Spleen (tissue), 11 donors: ENCODE results near the gene AKAP13. TPM values are rescaled to one million over a fixed set of nuclear protein-coding genes. Genes with fewer than 3 reads are reported as not detected.
"Not testable (repeated sequence)": the region's sequence is repeated elsewhere in the genome, so short reads cannot be mapped to it uniquely, and the experiment has no call there.

ENCODE experiments used
- DNase-seq: peaks from one replicate; pipeline ENCODE4 v3.0.0-alpha.2; 2020
- H3K27ac ChIP-seq, 8 donors: fragments of 200-600 bp; sonication (generic) in 7 of 8; 1 replicate in 4 of 8; 2 replicates in 4 of 8; pipeline versions ENCODE4 v1.5.0 to v1.8.0; 2016 to 2021; ENCODE audit warnings: inconsistent platforms in 4 of 8, mild to moderate bottlenecking in 4 of 8, moderate library complexity in 1 of 8
- H3K27me3 ChIP-seq, 7 donors: fragments of 200-600 bp; sonication (generic) in 6 of 7; replicated peaks in 1 of 7; 1 replicate in 4 of 7; 2 replicates in 3 of 7; pipeline versions ENCODE4 v1.5.0 to v1.8.0; 2016 to 2021; ENCODE audit warnings: inconsistent platforms in 3 of 7, mild to moderate bottlenecking in 1 of 7
- H3K36me3 ChIP-seq, 6 donors: fragments of 200-600 bp; sonication (generic) in 5 of 6; 1 replicate in 4 of 6; 2 replicates in 2 of 6; pipeline versions ENCODE4 v1.5.0 to v1.8.0; 2016 to 2021; ENCODE audit warnings: inconsistent platforms in 2 of 6
- H3K4me1 ChIP-seq, 6 donors: fragments of 200-600 bp; sonication (generic) in 5 of 6; 1 replicate in 3 of 6; 2 replicates in 3 of 6; pipeline versions ENCODE4 v1.5.0 to v1.8.0; 2016 to 2021; ENCODE audit warnings: inconsistent platforms in 3 of 6
- H3K4me3 ChIP-seq, 8 donors: fragments of 200-600 bp; sonication (generic) in 7 of 8; 1 replicate in 4 of 8; 2 replicates in 4 of 8; pipeline versions ENCODE4 v1.5.0 to v1.8.0; 2016 to 2021; ENCODE audit warnings: inconsistent platforms in 4 of 8, mild to moderate bottlenecking in 4 of 8, moderate library complexity in 2 of 8
- H3K9me3 ChIP-seq, 8 donors: fragments of 200-600 bp; sonication (generic) in 7 of 8; 1 replicate in 4 of 8; 2 replicates in 4 of 8; pipeline versions ENCODE4 v1.5.0 to v1.8.0; 2016 to 2021; ENCODE audit warnings: inconsistent platforms in 4 of 8
- POLR2A ChIP-seq, 3 donors: fragments of 450-650 bp; IDR thresholded peaks; one replicate each; pipeline ENCODE4 v1.5.1; 2017; ENCODE audit warnings: antibody characterized with exemption in 3 of 3, mild to moderate bottlenecking in 1 of 3
- POLR2AphosphoS5 ChIP-seq, 3 donors: sonication (generic); formaldehyde crosslinking; IDR thresholded peaks; one replicate each; pipeline ENCODE4 v1.5.1; 2017; ENCODE audit warnings: antibody characterized with exemption in 3 of 3
- WGBS, 5 donors: extraction: QIAGEN DNeasy Blood & Tissue Kit in 3 of 5; methylation state at CpG; one replicate each; pipeline versions ENCODE4 v1.1.5 to v1.1.7; 2013 to 2018; 5-methylcytosine and 5-hydroxymethylcytosine counted together
- intact Hi-C: fragments of 100-400 bp; cut with DNase I; formaldehyde crosslinking; loops from one replicate; pipeline ENCODE4 v1.15.0; 2023; ENCODE audit warnings: low total_unique reads
- polyA plus RNA-seq, 3 donors: library from polyadenylated mRNA; stranded (reverse); fragments of 200-250 nt; gene quantifications; one replicate each; pipeline ENCODE4 v1.2.1, GENCODE V29; 2013
- total RNA-seq, 7 donors: library from RNA; depleted of rRNA in 3 of 7; stranded (reverse); fragments of >200 nt in 3 of 7; fragmentation: NEBNext Ultra II Directional in 4 of 7; extraction: Animal tissue kit (Norgen Biotek cat#: 25700) in 4 of 7; gene quantifications; one replicate each; pipeline versions ENCODE4 v1.1.0 to v1.2.1, GENCODE V29; 2016 to 2021
- TF ChIP-seq, protein P1 (sequence below), 11 experiments: fragments of 200-600 bp in 7 of 11; fragments of 450-650 bp in 4 of 11; sonication (generic) in 4 of 11; IDR thresholded peaks in 8 of 11; conservative IDR thresholded peaks in 3 of 11; 1 replicate in 7 of 11; 2 replicates in 4 of 11; pipeline versions ENCODE4 v1.4.0 to v1.8.0; 2016 to 2021; ENCODE audit warnings: antibody characterized with exemption in 11 of 11, inconsistent platforms in 4 of 11, mild to moderate bottlenecking in 1 of 11
- donor health status: healthy with polysubstance abuse.
- donor health status: DM: no; HTN: no; CAD: no; lungs with moderate emphysema.
- donor health status: DM: no; HTN: no; CAD: no.
- donor health status: Bipolar disorder and iron deficiency.
- donor health status: healthy.
- donor health status: DM: no; HTN: no; CAD: no.
- donor health status: DM: yes; HTN: yes; CAD: no.

Gene AKAP13
- total and polyA plus RNA-seq, 10 donors = 35.4 to 413 (median 260) TPM

- 29 to 38% (median 31%) methylated on average over 4 of the region's 4 CpGs for WGBS, 5 donors
- Histone ChIP-seq H3K36me3 (no peaks in the 10 kb centered on the region), H3K4me3 (no peak overlapping the region), H3K4me1 (peaks cover 14 to 92% (median 65%) of the 10 kb centered on the region in 6 donors), H3K27ac (peak overlapping the region in 3 of 8 donors; percentile 11 to 17 (median 14)), H3K9me3 (no peaks in the 10 kb centered on the region), H3K27me3 (no peaks in the 10 kb centered on the region)
- DNase-seq = no peak
- TF ChIP-seq, protein P1, sequence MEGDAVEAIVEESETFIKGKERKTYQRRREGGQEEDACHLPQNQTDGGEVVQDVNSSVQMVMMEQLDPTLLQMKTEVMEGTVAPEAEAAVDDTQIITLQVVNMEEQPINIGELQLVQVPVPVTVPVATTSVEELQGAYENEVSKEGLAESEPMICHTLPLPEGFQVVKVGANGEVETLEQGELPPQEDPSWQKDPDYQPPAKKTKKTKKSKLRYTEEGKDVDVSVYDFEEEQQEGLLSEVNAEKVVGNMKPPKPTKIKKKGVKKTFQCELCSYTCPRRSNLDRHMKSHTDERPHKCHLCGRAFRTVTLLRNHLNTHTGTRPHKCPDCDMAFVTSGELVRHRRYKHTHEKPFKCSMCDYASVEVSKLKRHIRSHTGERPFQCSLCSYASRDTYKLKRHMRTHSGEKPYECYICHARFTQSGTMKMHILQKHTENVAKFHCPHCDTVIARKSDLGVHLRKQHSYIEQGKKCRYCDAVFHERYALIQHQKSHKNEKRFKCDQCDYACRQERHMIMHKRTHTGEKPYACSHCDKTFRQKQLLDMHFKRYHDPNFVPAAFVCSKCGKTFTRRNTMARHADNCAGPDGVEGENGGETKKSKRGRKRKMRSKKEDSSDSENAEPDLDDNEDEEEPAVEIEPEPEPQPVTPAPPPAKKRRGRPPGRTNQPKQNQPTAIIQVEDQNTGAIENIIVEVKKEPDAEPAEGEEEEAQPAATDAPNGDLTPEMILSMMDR (IDR thresholded peaks at IDR 0.05 in 8 of 11, conservative IDR thresholded peaks at IDR 0.05 in 3 of 11) = no peak
- TF ChIP-seq POLR2AphosphoS5 (IDR thresholded peaks at IDR 0.05) (no peak), POLR2A (IDR thresholded peaks at IDR 0.05) (no peak)
- intact Hi-C loops = no loop called here
These were observed 98.8 kb downstream of the AKAP13 start for GRCh38 chr15:85479071-85479647.

DNA sequence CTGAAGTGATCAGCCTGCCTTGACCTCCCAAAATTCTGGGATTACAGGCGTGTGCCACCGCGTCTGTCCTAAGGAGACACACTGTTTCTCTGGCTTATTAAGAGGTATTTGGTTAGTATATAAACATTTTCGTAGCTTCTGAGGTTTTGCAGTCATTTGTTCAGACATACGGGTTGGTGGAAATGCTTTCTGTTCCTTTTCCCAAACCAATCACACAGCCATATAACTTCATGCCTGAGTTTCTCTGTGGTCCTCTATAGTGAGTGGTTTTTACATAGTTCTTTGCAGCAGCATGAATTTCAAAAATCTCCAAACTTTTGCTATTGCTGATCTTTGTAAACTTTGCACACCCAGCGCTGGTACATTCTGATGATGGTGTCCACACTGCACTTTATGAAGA lies 100.5 kb downstream of the AKAP13 start:
- no peak for DNase-seq
- Histone ChIP-seq H3K4me1 (peaks cover 10 to 89% (median 56%) of the 10 kb centered on the region in 6 donors), H3K27ac (no peak overlapping the region), H3K27me3 (no peaks in the 10 kb centered on the region), H3K36me3 (no peaks in the 10 kb centered on the region), H3K9me3 (no peaks in the 10 kb centered on the region), H3K4me3 (no peak overlapping the region)
- intact Hi-C loops = loop anchor here (10.0 kb wide), 1 partner anchor 354 kb away; no protein-coding TSS in a partner anchor
- TF ChIP-seq POLR2A (IDR thresholded peaks at IDR 0.05) = no peak
- no peak for TF ChIP-seq POLR2AphosphoS5 (IDR thresholded peaks at IDR 0.05)
- TF ChIP-seq, protein P1 (IDR thresholded peaks at IDR 0.05 in 8 of 11, conservative IDR thresholded peaks at IDR 0.05 in 3 of 11) = no peak
- WGBS, 5 donors = 65 to 83% (median 78%) methylated on average over 6 of the region's 6 CpGs

GRCh38 chr15:85481543-85481942 lies 101.1 kb downstream of the AKAP13 start:
- Histone ChIP-seq H3K27ac (peak overlapping the region in 1 of 8 donors; percentile 63), H3K4me1 (peaks cover 10 to 89% (median 56%) of the 10 kb centered on the region in 6 donors)
- intact Hi-C loops = loop anchor here (10.0 kb wide), 1 partner anchor 353 kb away; no protein-coding TSS in a partner anchor

GRCh38 chr15:85482894-85483293 lies 102.5 kb downstream of the AKAP13 start:
- 23 to 49% (median 37%) methylated on average over 6 of the region's 6 CpGs for WGBS, 5 donors
- TF ChIP-seq POLR2AphosphoS5 (IDR thresholded peaks at IDR 0.05) (no peak), POLR2A (IDR thresholded peaks at IDR 0.05) (no peak)
- TF ChIP-seq, protein P1 (IDR thresholded peaks at IDR 0.05 in 8 of 11, conservative IDR thresholded peaks at IDR 0.05 in 3 of 11) = no peak
- H3K27ac ChIP-seq = peak overlapping the region in 5 of 8 donors; percentile 32 to 63 (median 53)

More at GRCh38 chr15:85481543-85481942, 101.1 kb downstream of the AKAP13 start:
- H3K27me3 ChIP-seq, H3K36me3 ChIP-seq, H3K9me3 ChIP-seq, DNase-seq, H3K4me3 ChIP-seq: not testable (repeated sequence)

DNA sequence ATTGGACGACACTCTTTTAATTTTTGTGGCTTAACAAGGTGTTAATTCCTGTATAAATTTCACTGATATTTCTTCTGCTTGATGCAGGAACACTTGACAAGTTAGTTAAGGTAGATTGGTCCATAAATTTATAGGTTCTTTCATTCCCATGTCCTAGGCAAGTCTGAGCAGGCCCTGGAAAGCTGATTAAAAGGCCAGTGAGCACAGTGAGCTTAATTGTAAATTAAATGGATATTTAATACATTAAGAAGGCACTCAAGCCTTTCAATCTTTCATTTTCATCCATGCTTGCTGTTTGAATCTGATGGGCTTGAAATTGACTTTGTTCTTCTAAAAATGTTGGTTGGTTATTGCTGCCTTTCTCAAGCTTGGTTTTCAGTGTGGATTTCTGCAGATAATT lies 103.6 kb downstream of the AKAP13 start:
- intact Hi-C loops = loop anchor here (10.0 kb wide), 1 partner anchor 351 kb away; no protein-coding TSS in a partner anchor
- Histone ChIP-seq H3K4me1 (peaks cover 9 to 69% (median 49%) of the 10 kb centered on the region in 6 donors), H3K36me3 (peaks cover 0 to 16% (median 3%) of the 10 kb centered on the region in 6 donors)
- 81 to 97% (median 89%) methylated on average over 1 of the region's 1 CpG for WGBS, 5 donors
- H3K27me3 ChIP-seq, H3K9me3 ChIP-seq, DNase-seq, H3K27ac ChIP-seq, H3K4me3 ChIP-seq: not testable (repeated sequence)

More at GRCh38 chr15:85482894-85483293, 102.5 kb downstream of the AKAP13 start:
- Histone ChIP-seq H3K27me3 (no peaks in the 10 kb centered on the region), H3K4me1 (peaks cover 10 to 76% (median 51%) of the 10 kb centered on the region in 6 donors), H3K9me3 (no peaks in the 10 kb centered on the region), H3K4me3 (no peak overlapping the region), H3K36me3 (peaks cover 0 to 11% (median 3%) of the 10 kb centered on the region in 6 donors)
- intact Hi-C loops = loop anchor here (10.0 kb wide), 1 partner anchor 352 kb away; no protein-coding TSS in a partner anchor
- DNase-seq = no peak

DNA sequence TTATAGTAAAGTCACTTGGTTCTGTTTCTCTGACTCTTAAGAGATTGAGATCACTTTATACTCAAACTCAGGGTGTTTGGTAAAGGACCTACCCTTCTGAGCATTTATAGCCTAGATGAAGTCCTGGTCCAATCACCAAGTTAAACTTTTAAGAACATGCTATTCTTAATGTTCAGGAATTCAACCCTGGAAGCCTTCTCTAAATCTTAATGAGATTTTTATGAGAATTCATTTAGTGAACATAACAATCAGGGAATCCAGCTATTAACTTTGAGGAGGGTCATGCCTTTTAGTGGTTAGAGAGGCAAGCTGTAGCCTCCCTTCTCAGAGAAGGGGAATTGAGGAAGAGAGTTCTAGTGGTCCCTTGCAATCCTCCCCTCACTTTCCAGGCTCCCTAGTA lies 104.5 kb downstream of the AKAP13 start:
- Histone ChIP-seq H3K36me3 (peaks cover 0 to 16% (median 3%) of the 10 kb centered on the region in 6 donors), H3K27ac (peak overlapping the region in 1 of 8 donors; percentile 5), H3K4me1 (peaks cover 3 to 69% (median 51%) of the 10 kb centered on the region in 6 donors)
- not testable (repeated sequence) for H3K9me3 ChIP-seq, DNase-seq, H3K4me3 ChIP-seq, H3K27me3 ChIP-seq
- intact Hi-C loops = loop anchor here (10.0 kb wide), 1 partner anchor 350 kb away; no protein-coding TSS in a partner anchor
